Lower leg skin (tissue), 3 donors: Measurements from ENCODE around the gene PRIM2.

Source experiments
- POLR2A ChIP-seq, 2 donors: fragments of 450-650 bp; IDR thresholded peaks; one replicate each; pipeline ENCODE4 v1.6.1; 2016 to 2017; ENCODE audit warnings: antibody characterized with exemption in 2 of 2, mild to moderate bottlenecking in 1 of 2, moderate library complexity in 1 of 2
- TF ChIP-seq, protein P1 (sequence below), 3 donors: fragments of 450-650 bp; IDR thresholded peaks; one replicate each; pipeline ENCODE4 v1.5.1; 2016; ENCODE audit warnings: antibody characterized with exemption in 3 of 3, mild to moderate bottlenecking in 3 of 3, moderate library complexity in 2 of 3

GRCh38 chr6:57312004-57312345 is 5.5 kb upstream of the PRIM2 start:
- TF ChIP-seq, protein P1, sequence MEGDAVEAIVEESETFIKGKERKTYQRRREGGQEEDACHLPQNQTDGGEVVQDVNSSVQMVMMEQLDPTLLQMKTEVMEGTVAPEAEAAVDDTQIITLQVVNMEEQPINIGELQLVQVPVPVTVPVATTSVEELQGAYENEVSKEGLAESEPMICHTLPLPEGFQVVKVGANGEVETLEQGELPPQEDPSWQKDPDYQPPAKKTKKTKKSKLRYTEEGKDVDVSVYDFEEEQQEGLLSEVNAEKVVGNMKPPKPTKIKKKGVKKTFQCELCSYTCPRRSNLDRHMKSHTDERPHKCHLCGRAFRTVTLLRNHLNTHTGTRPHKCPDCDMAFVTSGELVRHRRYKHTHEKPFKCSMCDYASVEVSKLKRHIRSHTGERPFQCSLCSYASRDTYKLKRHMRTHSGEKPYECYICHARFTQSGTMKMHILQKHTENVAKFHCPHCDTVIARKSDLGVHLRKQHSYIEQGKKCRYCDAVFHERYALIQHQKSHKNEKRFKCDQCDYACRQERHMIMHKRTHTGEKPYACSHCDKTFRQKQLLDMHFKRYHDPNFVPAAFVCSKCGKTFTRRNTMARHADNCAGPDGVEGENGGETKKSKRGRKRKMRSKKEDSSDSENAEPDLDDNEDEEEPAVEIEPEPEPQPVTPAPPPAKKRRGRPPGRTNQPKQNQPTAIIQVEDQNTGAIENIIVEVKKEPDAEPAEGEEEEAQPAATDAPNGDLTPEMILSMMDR (IDR thresholded peaks at IDR 0.05): no peak
- TF ChIP-seq POLR2A (IDR thresholded peaks at IDR 0.05): no peak
